Panc1 (cell line): Measurements from ENCODE around the gene UBL7.

Experiments used
- CTCF ChIP-seq: fragments of 450-650 bp; IDR thresholded peaks from 2 replicates; pipeline ENCODE4 v1.5.1; 2017; ENCODE audit warnings: mild to moderate bottlenecking
- POLR2AphosphoS5 ChIP-seq: IDR thresholded peaks from 2 replicates; pipeline ENCODE4 v1.6.1; 2012; ENCODE audit warnings: mild to moderate bottlenecking, low read depth, low read length, moderate library complexity
- SIN3A ChIP-seq: IDR thresholded peaks from 2 replicates; pipeline ENCODE4 v1.6.1; 2012; ENCODE audit warnings: low read depth, mild to moderate bottlenecking, low read length, moderate library complexity, borderline replicate concordance; ENCODE audit not compliant: insufficient read depth
- TF ChIP-seq, protein P1 (sequence below), 2 experiments: IDR thresholded peaks; 2 replicates each; pipeline ENCODE4 v1.6.1; 2011 to 2012; ENCODE audit warnings: low read depth in 2 of 2, control low read depth in 1 of 2, low read length in 1 of 2, mild to moderate bottlenecking in 1 of 2, moderate library complexity in 1 of 2; ENCODE audit not compliant: insufficient read depth in 1 of 2

DNA sequence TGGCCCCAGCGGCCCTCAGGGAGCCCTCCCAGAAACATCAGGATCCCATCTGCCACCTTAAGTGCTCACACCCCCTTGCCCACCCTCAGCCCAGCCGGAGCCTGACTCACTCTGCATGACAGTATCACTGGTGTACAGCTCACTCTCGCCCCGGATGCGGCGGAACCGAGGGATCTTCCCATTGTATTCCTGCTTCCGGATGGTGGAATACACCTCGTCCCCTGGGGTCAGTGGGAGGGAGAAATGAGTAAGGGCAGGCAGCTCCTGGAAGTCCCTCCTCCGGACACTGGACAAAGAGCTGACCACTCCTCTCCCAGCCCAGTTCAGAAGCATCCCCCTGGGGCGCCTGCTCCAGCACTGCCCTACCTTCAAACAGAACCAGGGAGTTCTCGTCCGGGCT lies 43.7 kb downstream of the UBL7 start:
- no peak for TF ChIP-seq POLR2AphosphoS5
- TF ChIP-seq CTCF = no peak
- no peak for TF ChIP-seq SIN3A
- TF ChIP-seq, protein P1, sequence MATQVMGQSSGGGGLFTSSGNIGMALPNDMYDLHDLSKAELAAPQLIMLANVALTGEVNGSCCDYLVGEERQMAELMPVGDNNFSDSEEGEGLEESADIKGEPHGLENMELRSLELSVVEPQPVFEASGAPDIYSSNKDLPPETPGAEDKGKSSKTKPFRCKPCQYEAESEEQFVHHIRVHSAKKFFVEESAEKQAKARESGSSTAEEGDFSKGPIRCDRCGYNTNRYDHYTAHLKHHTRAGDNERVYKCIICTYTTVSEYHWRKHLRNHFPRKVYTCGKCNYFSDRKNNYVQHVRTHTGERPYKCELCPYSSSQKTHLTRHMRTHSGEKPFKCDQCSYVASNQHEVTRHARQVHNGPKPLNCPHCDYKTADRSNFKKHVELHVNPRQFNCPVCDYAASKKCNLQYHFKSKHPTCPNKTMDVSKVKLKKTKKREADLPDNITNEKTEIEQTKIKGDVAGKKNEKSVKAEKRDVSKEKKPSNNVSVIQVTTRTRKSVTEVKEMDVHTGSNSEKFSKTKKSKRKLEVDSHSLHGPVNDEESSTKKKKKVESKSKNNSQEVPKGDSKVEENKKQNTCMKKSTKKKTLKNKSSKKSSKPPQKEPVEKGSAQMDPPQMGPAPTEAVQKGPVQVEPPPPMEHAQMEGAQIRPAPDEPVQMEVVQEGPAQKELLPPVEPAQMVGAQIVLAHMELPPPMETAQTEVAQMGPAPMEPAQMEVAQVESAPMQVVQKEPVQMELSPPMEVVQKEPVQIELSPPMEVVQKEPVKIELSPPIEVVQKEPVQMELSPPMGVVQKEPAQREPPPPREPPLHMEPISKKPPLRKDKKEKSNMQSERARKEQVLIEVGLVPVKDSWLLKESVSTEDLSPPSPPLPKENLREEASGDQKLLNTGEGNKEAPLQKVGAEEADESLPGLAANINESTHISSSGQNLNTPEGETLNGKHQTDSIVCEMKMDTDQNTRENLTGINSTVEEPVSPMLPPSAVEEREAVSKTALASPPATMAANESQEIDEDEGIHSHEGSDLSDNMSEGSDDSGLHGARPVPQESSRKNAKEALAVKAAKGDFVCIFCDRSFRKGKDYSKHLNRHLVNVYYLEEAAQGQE (IDR thresholded peaks at IDR 0.05; ENCODE audit: insufficient read depth in 1 of 2, low read depth in 2 of 2, low read length in 1 of 2) = no peak
